ENCODE results near the gene RINL.

RINL gene

GRCh38 chr19:38845374-38846024 is 32.6 kb downstream of the RINL start:
- Mint-ChIP-seq H3K4me3 (peak overlapping the region in 1 of 2 donors; percentile 38), H3K36me3 (ENCODE audit: insufficient read depth) (peaks cover 100% of the 10 kb centered on the region), H3K27me3 (no peaks in the 10 kb centered on the region), H3K27ac (peak overlapping the region; percentile 90 to 100), H3K9me3 (no peaks in the 10 kb centered on the region), H3K4me1 (ENCODE audit: low read depth in 2 of 2) (peaks cover 59 to 67% of the 10 kb centered on the region in 2 donors)
- ATAC-seq (replicated peaks): no peak
- DNase-seq: no peak

DNA sequence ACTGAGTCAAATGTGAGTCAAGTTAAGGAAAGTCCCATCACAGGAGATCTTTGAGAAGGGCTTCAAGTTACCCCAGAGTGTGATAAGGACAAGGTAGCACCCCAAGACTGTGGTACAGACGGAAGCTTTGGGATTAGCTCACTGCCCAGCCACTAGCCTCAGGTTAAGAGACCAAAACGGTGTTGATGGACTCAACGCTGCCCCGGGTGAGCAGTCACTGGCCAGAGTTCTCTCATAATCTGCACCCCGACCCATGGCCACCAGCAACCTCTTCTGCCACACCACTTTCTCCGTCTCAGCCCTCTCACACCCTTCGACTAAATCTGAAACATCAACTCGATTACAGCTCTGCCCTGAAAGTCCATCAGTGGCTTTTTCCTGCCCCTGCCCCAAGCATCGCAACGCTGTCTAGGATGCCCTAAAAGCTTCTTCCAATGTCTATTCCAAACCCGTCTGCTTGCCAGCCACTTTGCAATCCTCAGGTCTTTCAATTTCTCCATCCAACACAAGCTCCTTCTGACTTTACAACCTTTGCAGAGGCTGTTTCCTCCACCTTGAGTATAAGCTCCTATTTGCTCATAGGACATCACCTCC is 33.9 kb downstream of the RINL start:
- Mint-ChIP-seq H3K27ac (peak overlapping the region; percentile 90 to 100), H3K27me3 (no peaks in the 10 kb centered on the region), H3K9me3 (no peaks in the 10 kb centered on the region), H3K4me3 (peak overlapping the region; percentile 47 to 77), H3K4me1 (ENCODE audit: low read depth in 2 of 2) (peaks cover 61 to 68% of the 10 kb centered on the region in 2 donors), H3K36me3 (ENCODE audit: insufficient read depth) (peaks cover 100% of the 10 kb centered on the region)
- no peak for DNase-seq
- ATAC-seq (replicated peaks): no peak

DNA sequence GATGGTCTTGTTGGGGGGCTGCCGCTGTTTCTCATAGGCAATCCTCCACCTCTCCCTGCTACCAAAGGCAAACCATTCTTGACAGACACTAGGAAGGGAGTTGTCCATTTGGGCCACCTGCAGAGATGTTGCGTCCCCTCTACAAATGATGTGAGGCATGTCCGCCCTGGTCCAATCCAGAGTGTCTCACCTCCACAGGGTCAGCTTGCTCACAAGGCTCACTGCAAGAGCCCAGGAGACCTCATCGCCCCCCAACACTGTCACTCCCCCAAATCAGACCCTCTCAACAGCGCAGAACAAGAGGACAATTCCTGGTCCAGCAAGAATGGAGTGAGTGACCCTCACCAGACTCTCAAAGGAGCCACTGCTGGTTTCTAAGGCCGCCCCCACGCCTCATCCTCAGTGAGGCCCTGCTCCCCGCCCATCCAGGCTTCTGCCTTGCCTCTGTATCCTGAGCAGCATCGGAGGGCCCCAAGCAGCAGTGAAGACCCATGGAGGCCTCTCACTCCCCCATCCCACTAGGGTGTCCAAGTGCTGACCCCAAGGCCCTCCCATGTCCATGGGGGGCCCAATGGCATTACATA is 34.8 kb downstream of the RINL start:
- DNase-seq: no peak
- peaks cover 58 to 59% of the 10 kb centered on the region in 2 donors for H3K4me1 Mint-ChIP-seq (ENCODE audit: low read depth in 2 of 2)
- H3K9me3 Mint-ChIP-seq: no peaks in the 10 kb centered on the region
- H3K27ac Mint-ChIP-seq: peak overlapping the region; percentile 90 to 100
- peak overlapping the region; percentile 47 to 77 for H3K4me3 Mint-ChIP-seq
- ATAC-seq (replicated peaks): no peak
- peaks cover 100% of the 10 kb centered on the region for H3K36me3 Mint-ChIP-seq (ENCODE audit: insufficient read depth)
- H3K27me3 Mint-ChIP-seq: no peaks in the 10 kb centered on the region

GRCh38 chr19:38842439-38843174 is 35.5 kb downstream of the RINL start:
- ATAC-seq (replicated peaks) (peak; percentile 86), DNase-seq (peak; percentile 51 to 57 (median 56))
- H3K4me1 Mint-ChIP-seq (ENCODE audit: low read depth in 2 of 2): peaks cover 52% of the 10 kb centered on the region in 2 donors
- H3K27me3 Mint-ChIP-seq: no peaks in the 10 kb centered on the region
- peak overlapping the region; percentile 47 to 77 for H3K4me3 Mint-ChIP-seq
- H3K36me3 Mint-ChIP-seq (ENCODE audit: insufficient read depth): peaks cover 100% of the 10 kb centered on the region
- H3K9me3 Mint-ChIP-seq: no peaks in the 10 kb centered on the region
- peak overlapping the region; percentile 90 to 100 for H3K27ac Mint-ChIP-seq

DNA sequence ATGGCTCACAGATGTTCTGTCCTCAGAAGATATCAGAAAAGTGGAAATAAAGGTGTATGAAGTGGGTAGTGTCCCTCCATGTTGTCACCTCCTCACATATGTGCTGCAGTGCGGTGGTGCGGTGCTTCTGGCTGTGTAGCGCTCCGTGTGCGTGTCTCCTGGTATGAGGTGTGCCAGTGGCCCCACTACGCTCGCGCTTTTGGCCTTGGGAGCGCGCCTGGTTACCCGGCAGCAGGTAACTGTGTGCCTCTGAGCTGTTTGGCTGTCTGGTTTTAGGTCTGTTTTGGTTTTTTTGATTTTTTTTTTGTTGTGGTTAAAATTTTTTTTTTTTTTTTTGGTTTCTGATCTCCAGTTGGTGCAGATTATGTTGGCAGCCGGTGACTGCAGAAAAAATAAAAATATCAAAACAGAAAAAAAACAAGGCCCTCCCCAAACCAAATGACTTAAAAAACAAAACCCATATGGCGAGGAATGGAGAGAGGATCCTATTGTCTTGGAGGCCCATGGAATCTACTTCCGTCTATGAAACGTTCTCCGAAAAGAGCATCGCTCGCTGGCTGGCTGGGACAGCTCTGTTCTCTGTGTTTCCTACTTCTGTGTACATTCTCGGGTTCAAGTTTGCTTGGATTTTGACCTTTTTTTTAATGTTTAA is 36.2 kb downstream of the RINL start:
- Mint-ChIP-seq H3K4me1 (ENCODE audit: low read depth in 2 of 2) (peaks cover 52 to 53% of the 10 kb centered on the region in 2 donors), H3K36me3 (ENCODE audit: insufficient read depth) (peaks cover 100% of the 10 kb centered on the region), H3K9me3 (no peaks in the 10 kb centered on the region), H3K4me3 (peak overlapping the region; percentile 47 to 77), H3K27me3 (no peaks in the 10 kb centered on the region), H3K27ac (peak overlapping the region; percentile 87 to 100)
- DNase-seq: peak in 2 of 3 experiments; percentile 35 to 36
- ATAC-seq (replicated peaks): peak; percentile 58

- H3K27ac Mint-ChIP-seq: peak overlapping the region; percentile 87 to 100
- DNase-seq: no peak
These were observed 36.8 kb downstream of the RINL start for GRCh38 chr19:38841180-38841766.

DNA sequence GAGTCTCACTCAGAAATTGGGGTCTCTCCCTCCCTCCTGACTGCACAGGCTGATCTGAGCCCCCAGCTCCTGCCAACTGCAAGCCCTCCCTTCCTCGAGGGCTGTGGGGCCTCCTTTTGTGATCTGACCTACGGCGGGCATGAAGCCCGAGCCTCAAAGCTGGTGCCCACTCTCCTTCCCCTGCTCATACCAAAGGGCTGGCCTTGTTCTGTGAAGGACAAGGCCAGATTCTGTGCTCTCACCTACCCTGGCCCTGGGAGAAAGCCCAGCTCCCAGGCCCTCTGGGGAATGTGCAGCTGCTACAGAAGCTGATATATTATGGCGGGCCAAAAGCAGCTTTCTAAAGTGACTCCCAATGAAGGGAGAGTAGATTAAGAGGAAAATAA is 37.5 kb downstream of the RINL start:
- Mint-ChIP-seq H3K4me3 (peak overlapping the region; percentile 5 to 47), H3K27ac (peak overlapping the region in 1 of 2 donors; percentile 100), H3K4me1 (ENCODE audit: low read depth in 2 of 2) (peaks cover 43 to 49% of the 10 kb centered on the region in 2 donors), H3K27me3 (no peaks in the 10 kb centered on the region), H3K36me3 (ENCODE audit: insufficient read depth) (peaks cover 100% of the 10 kb centered on the region), H3K9me3 (no peaks in the 10 kb centered on the region)
- DNase-seq (no peak), ATAC-seq (replicated peaks) (no peak)

More at GRCh38 chr19:38841180-38841766, 36.8 kb downstream of the RINL start:
- H3K27me3 Mint-ChIP-seq: no peaks in the 10 kb centered on the region
- no peak for ATAC-seq (replicated peaks)
- H3K36me3 Mint-ChIP-seq (ENCODE audit: insufficient read depth): peaks cover 100% of the 10 kb centered on the region
- peak overlapping the region; percentile 47 to 77 for H3K4me3 Mint-ChIP-seq
- no peaks in the 10 kb centered on the region for H3K9me3 Mint-ChIP-seq
- peaks cover 50 to 51% of the 10 kb centered on the region in 2 donors for H3K4me1 Mint-ChIP-seq (ENCODE audit: low read depth in 2 of 2)

- no peak for ATAC-seq (replicated peaks)
- peak overlapping the region in 1 of 2 donors; percentile 43 for H3K4me3 Mint-ChIP-seq
- H3K27me3 Mint-ChIP-seq: no peaks in the 10 kb centered on the region
- peaks cover 100% of the 10 kb centered on the region for H3K36me3 Mint-ChIP-seq (ENCODE audit: insufficient read depth)
- H3K27ac Mint-ChIP-seq: peak overlapping the region in 1 of 2 donors; percentile 100
- DNase-seq: no peak
- no peaks in the 10 kb centered on the region for H3K9me3 Mint-ChIP-seq
- peaks cover 39 to 45% of the 10 kb centered on the region in 2 donors for H3K4me1 Mint-ChIP-seq (ENCODE audit: low read depth in 2 of 2)
These were observed 38.1 kb downstream of the RINL start for GRCh38 chr19:38839816-38840582.

DNA sequence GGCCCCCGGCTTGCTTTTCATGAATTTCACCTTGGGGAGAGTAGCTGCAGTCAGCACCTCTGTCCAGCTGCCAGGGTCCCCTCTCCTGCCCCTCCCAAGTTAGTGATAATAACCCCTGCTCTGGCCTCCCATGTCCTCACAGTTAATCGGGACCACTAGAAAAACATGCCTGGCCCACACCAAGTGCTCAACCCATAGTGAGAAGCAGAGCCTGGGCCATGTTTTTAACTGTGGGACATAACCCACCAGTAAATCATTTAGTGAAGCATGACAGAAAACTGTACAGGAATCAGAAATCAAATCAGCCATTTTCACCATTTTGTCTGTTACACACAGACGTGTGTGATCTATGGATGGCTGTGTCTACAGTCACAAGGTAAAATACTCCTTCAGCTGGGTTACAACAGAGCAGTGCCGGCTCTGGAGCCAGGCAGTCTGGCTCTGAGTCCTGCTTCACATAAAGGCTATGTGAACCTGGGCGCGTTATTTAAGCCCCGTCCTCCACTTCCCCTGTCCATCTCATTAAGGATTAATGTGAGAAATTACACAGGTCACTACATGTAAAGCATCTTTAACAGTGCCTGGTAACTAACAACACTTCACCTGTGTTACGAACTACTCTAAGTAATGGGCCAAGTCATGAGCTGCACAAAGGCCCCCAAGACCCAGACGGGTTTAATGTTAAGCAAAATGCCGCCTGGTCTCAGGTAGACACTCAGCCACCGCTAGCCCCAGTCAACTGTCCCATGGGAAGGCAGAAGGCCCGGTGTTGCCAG is 38.9 kb downstream of the RINL start:
- H3K27ac Mint-ChIP-seq: peak overlapping the region; percentile 54 to 100
- no peaks in the 10 kb centered on the region for H3K27me3 Mint-ChIP-seq
- H3K36me3 Mint-ChIP-seq (ENCODE audit: insufficient read depth): peaks cover 96% of the 10 kb centered on the region
- DNase-seq (no peak), ATAC-seq (replicated peaks) (no peak)
- no peaks in the 10 kb centered on the region for H3K9me3 Mint-ChIP-seq
- no peak overlapping the region for H3K4me3 Mint-ChIP-seq
- peaks cover 34 to 40% of the 10 kb centered on the region in 2 donors for H3K4me1 Mint-ChIP-seq (ENCODE audit: low read depth in 2 of 2)

GRCh38 chr19:38838208-38838985 is 39.7 kb downstream of the RINL start:
- Mint-ChIP-seq H3K27me3 (no peaks in the 10 kb centered on the region), H3K4me3 (no peak overlapping the region), H3K9me3 (no peaks in the 10 kb centered on the region), H3K27ac (peak overlapping the region; percentile 54 to 82), H3K4me1 (ENCODE audit: low read depth in 2 of 2) (peaks cover 26 to 32% of the 10 kb centered on the region in 2 donors), H3K36me3 (ENCODE audit: insufficient read depth) (peaks cover 92% of the 10 kb centered on the region)
- DNase-seq: no peak
- no peak for ATAC-seq (replicated peaks)

DNA sequence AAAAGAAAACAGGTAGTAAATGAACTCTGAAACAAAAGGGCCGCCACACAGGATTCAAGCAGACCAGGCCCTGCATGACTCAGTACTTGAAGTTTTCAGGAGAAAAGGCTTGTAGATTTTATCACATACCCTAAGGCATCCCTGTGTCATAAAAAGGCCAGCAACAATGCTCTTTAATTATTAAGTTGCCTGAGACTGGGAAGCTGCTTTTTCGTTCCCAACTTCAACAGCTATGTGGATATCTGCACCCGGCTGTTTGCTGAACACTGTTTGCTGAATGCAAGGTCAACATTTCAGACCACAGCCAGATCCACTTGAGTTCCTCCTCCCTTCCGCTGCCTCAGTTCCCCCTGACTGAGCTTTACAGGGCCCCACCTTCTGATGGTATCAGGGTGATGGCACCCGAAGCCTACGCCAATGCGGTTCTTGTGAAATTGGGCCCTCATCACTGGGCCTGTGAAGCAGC is 40.4 kb downstream of the RINL start:
- DNase-seq: no peak
- ATAC-seq (replicated peaks): no peak
- no peaks in the 10 kb centered on the region for H3K27me3 Mint-ChIP-seq
- no peaks in the 10 kb centered on the region for H3K9me3 Mint-ChIP-seq
- H3K4me3 Mint-ChIP-seq: no peak overlapping the region
- H3K4me1 Mint-ChIP-seq (ENCODE audit: low read depth in 2 of 2): peaks cover 19 to 25% of the 10 kb centered on the region in 2 donors
- peaks cover 86% of the 10 kb centered on the region for H3K36me3 Mint-ChIP-seq (ENCODE audit: insufficient read depth)
- H3K27ac Mint-ChIP-seq: peak overlapping the region in 1 of 2 donors; percentile 82
